Measurements from ENCODE around the gene CHCHD6.

The CHCHD6 gene

DNA sequence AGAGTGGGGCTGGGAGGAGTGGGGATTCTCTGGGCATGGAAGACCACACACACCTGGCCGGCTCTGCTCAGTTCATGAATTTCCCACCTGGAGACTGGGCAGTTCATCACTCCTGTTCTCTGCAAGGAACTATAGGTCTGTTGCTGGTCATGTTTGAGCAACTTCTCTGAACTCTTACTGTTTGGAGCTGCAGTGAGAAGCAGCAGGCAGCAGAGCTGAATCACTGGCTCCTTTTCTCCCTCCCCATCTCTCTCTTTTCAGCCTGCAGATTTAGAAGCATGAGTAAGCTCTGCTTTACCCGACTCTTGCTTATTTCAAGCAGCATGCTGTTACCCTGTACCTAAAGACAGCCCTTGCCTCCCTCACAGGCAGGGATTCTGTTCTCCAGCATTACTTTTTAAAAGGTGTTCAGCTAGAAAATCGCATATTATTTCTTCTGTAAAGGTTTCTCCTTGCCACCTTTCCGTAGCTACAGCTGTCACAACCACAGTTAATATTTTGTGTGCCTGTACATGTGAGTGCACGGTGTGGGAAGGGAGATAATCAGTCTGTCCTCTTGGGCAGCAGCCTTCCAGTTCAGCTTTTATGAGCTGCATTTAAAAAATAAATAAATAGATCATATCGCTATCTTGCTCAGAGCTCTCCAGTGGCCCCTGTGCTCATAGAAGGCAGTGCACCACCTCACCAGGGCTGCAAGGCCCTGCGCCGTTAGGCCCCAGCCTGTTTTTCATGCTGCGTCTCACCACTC, 131.6 kb downstream of the CHCHD6 start:
- DNase-seq = peak; percentile 11

DNA sequence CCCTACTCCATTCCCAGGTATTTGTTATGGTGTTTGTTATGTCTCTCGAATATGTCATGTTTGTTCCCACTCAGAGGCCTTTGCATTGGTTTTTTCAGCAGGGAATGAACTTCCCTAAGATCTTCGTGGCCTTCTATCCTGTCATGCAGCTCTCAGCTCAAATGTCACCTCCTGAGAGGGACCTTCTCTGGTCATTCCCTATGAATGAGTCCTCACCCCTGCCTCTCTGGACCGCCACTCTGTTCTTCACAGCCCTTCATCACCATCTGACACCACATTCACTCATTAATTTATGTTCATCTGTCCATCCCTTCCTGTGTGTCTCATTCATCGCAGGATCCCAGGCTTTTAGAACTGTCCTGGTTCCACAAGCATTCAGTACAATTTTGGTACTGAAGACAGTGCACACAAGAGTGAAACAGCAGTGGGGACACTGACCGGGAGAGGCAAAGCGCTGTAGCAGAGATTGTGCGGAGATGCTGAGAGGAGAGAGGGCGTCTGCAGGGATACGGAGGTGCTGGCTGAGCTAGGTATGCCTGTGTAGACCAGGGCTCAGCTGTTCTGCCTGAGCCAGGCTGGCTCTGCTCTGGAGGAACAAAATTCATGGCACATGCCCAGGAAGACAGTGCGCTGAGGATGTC, 132.3 kb downstream of the CHCHD6 start:
- DNase-seq = no peak

DNA sequence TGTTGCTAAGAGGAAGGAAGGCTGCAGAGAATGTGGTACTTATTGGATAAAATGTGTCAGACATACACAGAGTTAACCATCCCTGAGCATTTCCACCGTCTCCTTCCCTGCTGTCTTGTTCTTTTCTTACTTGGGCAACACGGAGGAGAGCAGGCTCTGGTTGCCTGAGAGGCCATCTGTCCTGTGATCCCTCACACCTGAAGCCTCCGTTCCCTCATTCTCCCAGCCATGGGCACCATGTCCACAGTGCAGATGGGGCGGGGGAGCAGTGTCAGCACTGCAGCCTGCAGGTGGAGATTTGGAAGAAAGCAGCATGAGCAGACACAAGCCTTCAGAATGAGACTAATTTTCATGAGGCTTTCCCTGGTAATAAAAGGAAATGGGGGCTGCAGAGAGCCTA, 133.7 kb downstream of the CHCHD6 start:
- no peak for DNase-seq

DNA sequence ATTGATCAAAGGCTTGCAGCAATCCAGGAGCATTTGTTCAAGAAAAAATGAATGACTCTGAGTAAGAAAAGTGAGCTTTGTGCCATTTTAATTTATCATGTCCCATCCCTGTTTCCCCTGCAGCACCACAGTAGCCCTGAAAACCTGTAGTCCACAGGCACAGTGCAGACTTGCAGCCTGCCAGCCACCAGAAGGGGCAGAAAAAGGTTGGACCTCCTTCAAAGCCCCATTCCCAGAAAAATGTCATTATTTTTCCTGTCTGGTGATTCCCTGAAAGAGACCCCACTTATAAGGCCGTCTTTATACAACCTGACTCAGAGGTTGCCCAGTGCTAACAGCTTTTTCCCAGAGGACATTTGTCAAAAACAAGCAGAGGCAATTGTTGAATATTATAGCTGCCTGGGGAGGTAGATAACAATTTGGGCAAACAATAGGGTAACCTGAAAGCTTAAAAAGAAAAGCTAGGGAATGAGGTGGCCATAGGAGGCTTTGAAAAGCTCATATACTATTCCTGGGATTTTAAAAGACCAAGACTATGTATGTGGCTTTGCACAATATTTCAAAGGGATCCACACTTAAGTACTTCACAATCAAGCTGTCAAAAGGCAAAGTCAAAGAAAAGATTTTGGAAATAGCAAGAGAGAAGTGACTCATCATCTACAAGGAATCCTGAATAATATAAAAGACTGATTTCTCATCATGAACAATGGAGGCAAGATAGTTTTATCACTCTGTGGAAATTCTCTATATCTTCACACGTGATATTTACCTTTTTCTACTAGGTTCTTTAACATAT, 142.1 kb downstream of the CHCHD6 start:
- DNase-seq = no peak

DNA sequence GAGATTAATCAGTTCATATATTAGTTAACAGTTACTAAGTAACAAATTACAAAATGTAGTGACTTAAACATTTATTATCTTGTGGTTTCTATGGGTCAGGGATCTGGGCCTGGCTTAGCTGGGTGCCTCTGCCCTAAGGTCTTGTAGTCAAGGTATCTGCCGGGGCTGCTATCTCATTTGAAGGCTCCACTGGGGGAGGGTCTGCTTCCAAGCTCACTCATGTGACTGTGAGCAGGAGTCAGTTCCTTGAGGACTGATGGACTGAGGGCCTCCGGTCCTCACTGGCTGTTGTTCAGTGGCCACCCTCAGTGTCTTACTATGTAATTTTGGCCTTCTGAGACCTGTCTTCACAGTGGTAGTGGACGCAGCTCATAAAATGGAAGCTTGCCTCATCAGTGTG, 143.0 kb downstream of the CHCHD6 start:
- no peak for DNase-seq

DNA sequence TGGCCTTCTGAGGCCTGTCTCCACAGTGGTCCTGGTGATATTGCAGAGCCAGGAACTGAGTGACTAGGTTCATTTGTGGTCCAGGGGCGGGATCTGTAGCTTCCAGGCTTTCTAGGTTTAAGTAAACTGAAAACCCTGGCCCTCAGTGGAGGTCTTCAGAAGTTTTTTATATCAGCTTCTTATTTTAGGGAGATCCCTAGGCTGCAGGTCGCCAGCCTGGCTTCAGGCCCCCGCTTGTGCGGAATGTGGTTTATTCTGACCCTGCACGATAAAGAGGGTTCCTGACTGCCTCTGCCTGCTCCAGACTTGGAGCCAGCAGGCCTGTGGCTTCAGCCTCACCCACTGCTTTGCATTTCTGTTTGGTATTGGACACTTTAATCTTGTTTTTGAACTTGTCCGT, 145.0 kb downstream of the CHCHD6 start:
- no peak for DNase-seq

DNA sequence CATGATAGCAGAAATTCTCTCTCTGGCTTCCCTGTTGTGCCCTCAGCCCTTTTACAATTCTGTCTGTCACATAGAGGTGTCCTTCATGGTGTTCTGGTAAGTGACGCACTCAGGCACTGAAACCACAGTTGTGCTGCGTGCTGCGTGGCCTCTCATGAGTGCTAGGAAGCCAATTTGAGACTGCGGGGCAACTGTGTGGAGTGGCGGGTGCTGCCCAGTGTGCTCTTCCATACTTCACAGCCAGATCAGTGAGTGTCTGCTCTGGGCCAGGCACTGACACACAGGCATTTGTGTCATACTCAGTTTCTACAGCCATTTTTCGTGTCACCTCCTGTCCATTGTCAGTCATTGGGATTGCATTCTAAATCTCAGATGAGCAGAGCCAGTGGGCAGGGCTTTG, 145.7 kb downstream of the CHCHD6 start:
- DNase-seq = no peak

DNA sequence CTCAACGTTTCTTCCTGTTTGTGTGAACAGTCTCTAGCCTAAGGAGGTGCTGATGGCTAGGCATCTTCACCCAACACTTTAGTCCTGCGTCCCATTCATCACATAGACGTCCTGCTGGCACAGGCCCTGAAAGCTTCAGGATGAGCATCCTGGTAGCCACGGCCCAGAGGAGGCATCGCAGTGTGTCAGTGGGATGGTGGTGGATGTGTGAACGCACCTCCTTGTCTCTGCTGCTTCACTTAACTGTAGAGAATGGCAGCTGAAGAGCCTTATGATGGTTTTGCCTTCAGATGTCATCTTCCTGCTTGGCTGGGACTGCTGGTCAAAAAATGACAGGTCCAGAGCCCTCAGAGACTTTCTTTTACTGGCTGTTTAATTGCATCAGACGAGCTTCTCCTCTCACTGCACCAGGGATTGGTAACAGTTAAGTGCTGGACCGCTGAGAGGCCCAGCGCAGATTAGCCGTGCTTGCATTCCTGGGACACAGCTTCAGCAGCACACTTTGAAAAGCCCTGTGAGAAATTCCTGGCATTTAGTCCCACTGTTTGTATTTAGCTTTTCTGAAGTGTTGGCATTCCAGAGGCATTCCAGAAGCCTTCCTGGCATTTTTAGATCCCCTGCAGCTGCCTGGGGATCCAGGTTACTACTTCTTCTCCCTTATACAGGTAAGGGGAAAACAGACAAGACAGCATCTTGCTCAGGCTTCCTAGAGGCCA, 146.5 kb downstream of the CHCHD6 start:
- DNase-seq = no peak

DNA sequence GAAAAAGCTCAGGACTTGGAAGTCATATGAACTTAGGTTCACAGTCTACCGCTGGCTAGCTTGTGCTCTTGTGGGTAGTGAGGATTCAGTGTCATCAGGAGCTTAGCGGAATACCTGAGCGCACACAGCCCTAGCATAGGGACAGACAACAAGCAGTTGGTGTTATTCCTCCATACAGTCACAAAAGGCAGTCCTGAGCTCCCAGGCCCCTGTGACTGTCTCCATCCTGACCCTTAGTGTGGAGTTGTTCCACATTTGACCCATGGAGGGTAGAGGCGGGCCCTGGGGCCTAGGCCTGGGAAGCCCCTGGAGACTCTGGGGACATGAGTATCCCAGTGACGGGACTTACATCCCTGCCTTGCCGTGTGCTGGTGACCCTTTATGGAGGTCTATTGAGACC, 147.3 kb downstream of the CHCHD6 start:
- no peak for DNase-seq

DNA sequence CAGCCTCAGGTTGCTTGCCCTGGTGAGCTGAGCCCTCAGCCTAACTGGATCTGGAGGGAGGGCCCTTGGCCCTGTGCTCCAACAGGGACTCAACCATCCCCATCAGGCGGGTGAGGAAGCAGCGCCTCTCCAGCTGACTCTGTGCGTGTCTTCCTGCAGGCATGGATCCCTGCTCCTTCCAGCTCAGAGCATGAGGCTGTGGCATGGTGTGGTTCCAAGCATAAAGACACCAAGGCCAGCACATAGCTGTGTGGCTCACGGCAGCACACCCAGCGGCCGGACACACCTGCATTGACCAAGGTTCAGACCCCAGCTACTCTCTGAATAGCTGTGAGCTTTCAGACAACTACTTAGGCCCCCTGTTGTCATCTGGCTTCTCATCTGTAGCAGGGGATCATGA, 147.9 kb downstream of the CHCHD6 start:
- no peak for DNase-seq

DNA sequence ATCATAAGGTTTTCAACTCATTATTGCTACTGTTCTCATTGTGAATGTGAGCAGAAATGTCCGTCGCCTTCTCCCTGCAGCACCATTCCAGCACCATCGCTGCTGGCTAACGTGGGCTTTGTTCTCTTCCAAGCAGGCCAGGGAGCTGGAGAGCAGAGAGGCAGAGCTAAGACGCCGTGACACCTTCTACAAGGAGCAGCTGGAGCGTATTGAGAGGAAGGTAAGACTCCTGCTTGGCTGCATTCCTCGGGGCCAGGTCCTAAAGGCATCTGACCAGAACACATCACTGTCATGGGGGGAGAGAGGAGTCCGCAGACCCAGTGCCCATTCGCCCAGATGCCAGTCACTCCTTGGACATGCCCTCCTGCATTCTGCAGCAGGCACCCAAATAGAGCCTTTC, 148.5 kb downstream of the CHCHD6 start:
- no peak for DNase-seq

DNA sequence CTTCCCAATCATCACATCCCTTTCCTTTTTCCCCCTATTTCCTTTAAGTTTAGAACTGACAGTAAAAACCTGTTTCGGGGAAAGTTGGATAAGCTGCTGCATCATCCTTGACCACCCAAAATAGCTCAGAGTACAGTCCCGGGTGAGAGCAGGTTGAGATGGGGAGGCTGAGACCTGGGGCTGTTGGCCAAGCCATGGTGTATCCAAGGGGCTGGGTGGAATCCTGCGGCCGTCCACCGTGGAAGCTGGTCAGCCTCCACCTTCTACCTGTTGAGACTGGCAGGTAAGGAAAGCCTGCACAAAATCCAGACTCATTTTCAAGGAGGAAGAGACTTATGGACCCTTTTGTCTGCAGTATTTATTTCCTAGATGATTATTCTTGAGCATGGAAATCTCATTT, 150.6 kb downstream of the CHCHD6 start:
- DNase-seq = no peak

DNA sequence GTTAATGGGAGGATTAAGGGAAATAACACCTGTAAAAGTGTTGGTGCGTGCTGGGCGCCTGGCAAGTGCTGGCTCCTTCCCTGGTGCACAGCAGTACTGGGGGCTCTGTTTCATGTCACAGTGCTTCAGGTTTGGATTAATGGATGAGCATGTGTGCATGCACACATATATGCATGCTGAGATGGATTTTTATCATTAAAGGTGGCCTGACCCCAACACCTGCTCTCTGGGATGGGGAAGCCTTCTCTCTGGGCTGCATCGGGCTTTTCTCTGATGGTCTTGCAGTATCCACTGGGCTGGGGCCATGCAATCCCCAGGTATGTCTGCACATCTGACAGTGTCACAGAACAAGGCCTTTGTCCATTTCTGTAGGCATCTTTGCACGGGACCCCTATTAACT, 151.3 kb downstream of the CHCHD6 start:
- DNase-seq = no peak

DNA sequence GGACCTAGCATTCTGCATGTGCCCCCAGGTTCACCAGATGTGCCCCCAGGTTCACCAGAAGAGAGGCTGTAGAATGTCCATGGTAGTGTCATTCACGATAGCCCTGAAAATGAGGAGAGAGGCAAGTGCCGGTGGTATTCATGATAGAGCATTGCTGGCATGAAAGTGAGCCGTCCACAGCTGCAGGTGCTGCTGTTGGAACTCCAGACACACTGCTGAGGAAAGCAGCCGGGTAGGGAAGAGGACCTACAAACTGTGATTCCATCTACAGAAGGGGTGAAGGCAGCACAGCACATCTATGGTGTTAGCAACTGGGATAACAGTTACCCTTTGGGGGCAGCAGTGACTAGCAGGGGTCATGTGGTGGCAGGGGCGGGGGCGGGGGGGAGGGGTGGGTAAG, 153.9 kb downstream of the CHCHD6 start:
- no peak for DNase-seq

DNA sequence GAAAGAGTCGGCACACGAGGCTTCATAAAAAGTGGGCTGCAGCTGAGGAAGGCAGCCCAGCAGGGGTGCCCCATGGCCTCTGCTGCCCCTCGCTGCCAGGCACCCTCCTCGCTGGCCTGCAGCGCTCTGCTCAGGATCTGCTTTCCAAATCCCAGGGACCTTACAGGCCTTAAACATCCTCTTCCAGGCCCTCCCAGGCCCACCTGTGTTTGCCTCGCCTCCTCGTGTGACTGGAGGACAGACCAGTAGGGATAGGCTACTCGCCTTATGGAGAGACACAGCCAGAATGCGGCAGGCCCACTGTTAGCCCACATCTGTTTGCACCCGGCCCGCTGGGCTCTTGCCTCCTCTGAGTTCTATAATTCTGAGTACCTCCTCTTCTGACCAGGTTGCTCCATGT, 154.4 kb downstream of the CHCHD6 start:
- DNase-seq = no peak

DNA sequence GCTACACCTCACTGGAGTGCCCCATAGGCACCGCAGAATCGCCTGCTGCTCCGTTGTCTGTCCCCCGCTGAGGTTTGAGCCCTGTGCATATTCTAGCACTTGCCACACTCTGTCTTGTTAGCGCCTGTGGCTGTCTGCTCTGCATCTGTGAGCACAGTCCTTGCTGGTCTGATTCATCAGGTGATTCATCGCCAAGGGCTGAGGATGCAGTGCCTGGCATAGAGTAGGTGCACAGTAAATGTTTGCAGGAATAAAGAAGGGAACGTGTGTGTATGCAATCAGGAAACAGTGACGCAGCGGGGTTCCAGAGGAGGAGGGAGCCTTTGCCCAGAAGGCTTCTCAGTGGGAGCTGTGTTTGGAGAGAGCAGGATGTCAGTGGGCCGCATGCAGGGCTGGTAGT, 154.8 kb downstream of the CHCHD6 start:
- DNase-seq = no peak

DNA sequence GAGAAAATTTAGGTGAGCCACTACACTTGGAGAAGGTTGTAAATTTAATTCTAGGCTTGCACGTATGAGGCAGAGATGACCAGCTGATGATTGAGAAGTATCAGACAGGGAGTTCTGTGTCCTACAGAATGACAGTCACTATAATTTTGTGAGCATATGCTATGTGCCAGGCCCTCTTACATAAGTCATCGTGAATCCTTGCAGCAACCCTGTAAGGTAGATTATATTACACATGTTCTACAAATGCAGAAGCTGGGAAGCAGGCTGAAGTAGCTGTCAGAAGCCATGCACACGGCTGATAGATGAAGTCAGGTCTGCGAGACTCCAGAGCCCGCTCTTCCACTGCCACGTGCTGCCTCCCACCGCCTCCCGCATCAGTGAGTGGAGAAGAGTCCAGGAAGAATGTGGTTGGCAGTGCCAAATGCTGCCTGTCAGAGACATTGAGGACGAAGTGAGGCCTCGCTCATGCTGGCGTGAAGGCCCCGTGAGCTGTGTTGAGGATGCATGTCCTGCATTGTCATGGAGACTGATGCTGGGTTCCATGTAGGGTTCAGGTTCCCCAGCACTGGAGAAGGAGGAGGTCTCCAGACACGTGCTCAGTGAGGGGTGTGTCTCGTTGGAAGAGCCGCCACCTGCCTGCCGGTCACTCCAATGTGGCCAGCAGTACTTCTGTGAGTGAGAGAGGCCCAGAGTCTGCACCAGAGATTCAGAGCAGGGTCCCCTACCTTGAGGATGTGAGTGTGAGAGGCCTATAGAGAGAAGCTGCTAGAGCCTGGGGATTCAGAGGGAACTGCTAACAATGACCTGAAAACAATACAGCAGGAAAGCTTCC, 155.6 kb downstream of the CHCHD6 start:
- no peak for DNase-seq

DNA sequence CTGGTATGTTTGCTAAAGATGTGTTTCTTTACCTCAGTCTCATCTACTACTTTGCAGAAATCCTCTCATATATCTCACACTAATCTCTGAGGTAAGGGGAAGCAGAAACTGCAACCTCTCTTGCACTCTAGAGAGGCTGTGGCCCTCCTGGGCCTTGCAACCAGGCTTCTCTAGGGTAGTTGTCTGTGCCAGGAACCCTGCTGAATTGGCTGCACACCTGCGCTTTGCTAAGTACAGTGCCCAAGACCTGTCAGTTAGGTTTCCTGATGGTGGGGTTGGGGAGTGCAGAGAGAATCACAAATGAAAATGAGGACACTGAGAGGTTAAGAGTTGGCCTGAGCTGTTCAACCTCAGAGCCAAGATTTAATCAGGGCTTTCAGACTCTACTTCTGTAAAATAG, 161.7 kb downstream of the CHCHD6 start:
- DNase-seq = no peak

DNA sequence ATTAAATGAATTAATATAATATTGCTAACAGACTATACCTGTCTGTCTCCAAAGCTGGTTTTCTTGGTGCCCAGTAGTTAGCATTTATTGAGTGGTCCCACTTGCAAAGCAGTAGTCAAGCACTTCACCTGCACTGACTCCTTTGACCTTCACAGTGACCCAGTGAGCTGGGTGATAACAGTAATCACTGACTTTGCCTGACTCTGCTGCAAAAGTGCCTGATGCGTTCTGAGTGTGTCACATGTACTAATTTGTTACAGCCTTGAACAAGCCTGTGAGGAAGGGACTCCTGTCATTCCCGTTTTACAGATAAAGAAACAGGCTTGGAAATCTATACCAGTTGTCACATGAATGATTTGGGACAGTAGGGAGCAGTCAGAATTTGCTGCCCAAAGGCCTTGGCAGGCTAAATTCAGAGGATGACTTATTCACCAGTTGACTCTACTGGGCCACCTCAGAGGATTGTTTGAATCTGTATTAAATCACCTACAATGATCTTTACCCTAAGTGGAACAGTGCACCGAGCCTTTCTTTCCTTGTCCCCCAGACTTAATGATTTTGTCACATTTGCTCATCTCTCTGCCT, 162.2 kb downstream of the CHCHD6 start:
- DNase-seq = no peak

DNA sequence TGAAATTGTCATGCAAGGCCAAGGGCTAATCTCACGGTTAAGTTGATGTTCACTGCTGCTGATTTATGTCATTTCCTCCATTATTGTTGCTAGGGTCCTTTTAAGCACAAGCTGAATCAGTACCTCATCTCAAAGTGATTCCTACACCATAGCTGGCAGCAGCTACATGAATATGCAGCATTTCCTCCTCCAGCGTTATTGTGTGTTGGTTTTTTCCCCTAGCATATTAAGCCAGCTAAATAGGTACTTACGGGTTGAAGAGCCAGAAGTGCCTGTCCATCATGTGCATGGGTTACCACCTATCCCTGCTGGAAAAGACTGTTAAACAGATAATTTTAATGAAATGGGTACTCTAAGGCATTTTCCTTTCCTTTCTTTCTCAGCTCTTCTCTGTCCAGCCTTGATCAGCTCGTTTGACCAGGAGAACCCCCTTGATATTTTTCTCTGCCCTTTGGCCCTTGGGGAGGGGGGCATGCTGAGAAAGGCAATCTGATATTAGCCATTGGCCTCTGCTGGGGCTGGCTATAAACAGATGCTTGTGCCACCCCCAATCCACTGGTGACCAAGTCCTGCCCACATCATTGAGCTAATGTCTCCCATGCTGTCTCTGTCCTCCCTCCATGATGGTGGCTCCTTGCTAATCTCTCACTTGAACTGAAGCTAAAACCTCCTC, 163.3 kb downstream of the CHCHD6 start:
- no peak for DNase-seq

DNA sequence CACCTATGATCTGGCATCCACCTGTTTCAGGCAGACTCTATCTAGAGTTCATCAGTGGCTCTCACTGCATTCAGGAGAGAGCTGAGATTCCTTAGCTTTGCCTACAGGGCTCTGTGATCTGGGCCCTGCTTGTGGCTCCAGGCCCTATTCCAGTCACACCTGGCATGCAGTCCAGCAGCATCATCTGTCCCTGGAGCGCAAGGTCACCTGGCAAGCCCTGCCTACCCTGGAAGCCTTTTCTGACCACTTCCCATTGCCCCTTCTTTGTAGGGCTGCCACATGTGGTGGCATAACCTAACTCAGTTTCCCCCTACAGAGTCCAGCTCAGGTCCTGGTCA, 163.8 kb downstream of the CHCHD6 start:
- no peak for DNase-seq

Measured in hematopoietic multipotent progenitor cell treated with erythropoietin and hydrocortisone succinate and interleukin-3 and kit ligand, for 4 days (in vitro differentiated cells).